K562 (cell line): ENCODE results near the gene ANKRD11. TPM values are rescaled to one million over a fixed set of nuclear protein-coding genes. Genes with fewer than 3 reads are reported as not detected.
A peak's percentile ranks its signal among the peaks of the same experiment; 100 is the strongest.

ENCODE experiments used
- C11orf30 ChIP-seq: fragments of 450-650 bp; IDR thresholded peaks from 2 replicates; pipeline ENCODE4 v1.6.1; 2016; ENCODE audit warnings: low read depth, mild to moderate bottlenecking
- MAFG ChIP-seq: fragments of 450-650 bp; conservative IDR thresholded peaks from 2 replicates; pipeline ENCODE4 v1.6.1; 2016; ENCODE audit warnings: missing genetic modification characterization, missing compliant biosample characterization
- RUNX1 ChIP-seq: sonication (generic); IDR thresholded peaks from 2 replicates; pipeline ENCODE4 v1.6.1; 2016; ENCODE audit warnings: antibody characterized with exemption, low read depth
- TCF3 ChIP-seq: sonication (generic); formaldehyde crosslinking; IDR thresholded peaks from 2 replicates; pipeline ENCODE4 v1.4.0; 2020; ENCODE audit warnings: mild to moderate bottlenecking, missing genetic modification reagents
- ZC3H4 ChIP-seq: sonication (generic); formaldehyde crosslinking; IDR thresholded peaks from 2 replicates; pipeline ENCODE4 v1.9.0; 2021; ENCODE audit warnings: missing genetic modification reagents, borderline replicate concordance
- polyA plus RNA-seq, 8 experiments: library from polyadenylated mRNA; depleted of rRNA in 4 of 8; stranded (reverse) in 5 of 8; unstranded in 3 of 8; fragments of >200 nt; fragmentation: Nextera tagmentation in 2 of 8; fragmentation: Illumina TruSeq in 1 of 8; extraction: Ambion mirVana in 2 of 8; extraction: Trizol in 1 of 8; gene quantifications; 2 replicates each; pipeline versions ENCODE4 v1.2.1 to v1.2.3, GENCODE V29; 2011 to 2014; ENCODE audit warnings: inconsistent platforms in 1 of 8, missing spikeins in 1 of 8
- total RNA-seq, 7 experiments: library from RNA; depleted of rRNA in 6 of 7; stranded (reverse); fragments of >200 nt in 6 of 7; fragmentation: Illumina TruSeq in 2 of 7; extraction: Trizol in 2 of 7; gene quantifications; 2 replicates each; pipeline versions ENCODE4 v1.2.1 to v1.2.3, GENCODE V29; 2011 to 2021; ENCODE audit warnings: low replicate concordance in 1 of 7
- TF ChIP-seq, protein P1 (sequence below): fragments of 450-650 bp; IDR thresholded peaks from 2 replicates; pipeline ENCODE4 v1.6.1; 2017; ENCODE audit warnings: antibody characterized with exemption
- TF ChIP-seq, protein P2 (sequence below): fragments of 450-650 bp; IDR thresholded peaks from 2 replicates; pipeline ENCODE4 v1.6.1; 2016; ENCODE audit warnings: mild to moderate bottlenecking, moderate library complexity
- TF ChIP-seq, protein P3 (sequence below): fragments of 450-650 bp; formaldehyde crosslinking; IDR thresholded peaks from 2 replicates; pipeline ENCODE4 v1.4.0; 2022; ENCODE audit warnings: missing genetic modification characterization
- TF ChIP-seq, protein P4 (sequence below), 2 experiments: IDR thresholded peaks in 1 of 2; conservative IDR thresholded peaks in 1 of 2; 2 replicates each; pipeline ENCODE4 v1.6.1; 2016; ENCODE audit warnings: low read depth in 2 of 2, mild to moderate bottlenecking in 1 of 2, missing compliant biosample characterization in 1 of 2, missing genetic modification characterization in 1 of 2, moderate library complexity in 1 of 2

Gene ANKRD11
- total and polyA plus RNA-seq, 9 of the 15 experiments (the other 6 are each of a cell fraction or from before 2014, with no cell fraction given): 4.7 to 126 (median 31.7) TPM

DNA sequence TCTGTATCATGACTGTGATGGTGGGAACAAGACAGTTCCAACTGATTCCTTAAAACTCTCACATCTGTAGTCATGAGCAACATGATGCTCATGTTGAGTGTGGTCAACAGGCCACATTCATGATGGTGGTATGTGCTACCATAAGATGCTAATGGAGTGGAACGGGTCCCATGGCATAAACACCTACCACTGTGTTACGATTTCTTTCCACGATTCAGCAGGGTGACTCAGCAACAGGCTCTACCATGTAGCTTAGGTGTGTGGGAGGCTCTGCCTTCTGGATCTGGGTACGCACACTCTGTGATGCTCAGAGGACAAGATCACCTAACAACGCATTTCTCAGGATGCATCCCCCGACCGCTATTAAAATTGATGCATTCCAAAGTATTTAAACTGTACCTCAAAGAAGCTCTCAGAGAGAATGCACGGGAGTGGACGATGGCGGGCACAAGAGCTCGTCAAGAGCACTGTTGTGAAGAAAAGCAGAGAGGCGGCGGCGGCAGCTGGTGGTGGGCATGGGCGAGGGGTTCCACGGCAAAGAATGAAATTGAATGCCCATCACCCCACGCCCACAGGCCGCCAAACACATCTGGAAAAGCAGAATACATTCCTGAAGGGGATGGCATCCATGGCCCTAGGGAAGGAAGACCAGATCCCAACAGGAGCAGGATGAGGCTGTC lies 139.5 kb downstream of the ANKRD11 start (continued):
- TF ChIP-seq, protein P1, sequence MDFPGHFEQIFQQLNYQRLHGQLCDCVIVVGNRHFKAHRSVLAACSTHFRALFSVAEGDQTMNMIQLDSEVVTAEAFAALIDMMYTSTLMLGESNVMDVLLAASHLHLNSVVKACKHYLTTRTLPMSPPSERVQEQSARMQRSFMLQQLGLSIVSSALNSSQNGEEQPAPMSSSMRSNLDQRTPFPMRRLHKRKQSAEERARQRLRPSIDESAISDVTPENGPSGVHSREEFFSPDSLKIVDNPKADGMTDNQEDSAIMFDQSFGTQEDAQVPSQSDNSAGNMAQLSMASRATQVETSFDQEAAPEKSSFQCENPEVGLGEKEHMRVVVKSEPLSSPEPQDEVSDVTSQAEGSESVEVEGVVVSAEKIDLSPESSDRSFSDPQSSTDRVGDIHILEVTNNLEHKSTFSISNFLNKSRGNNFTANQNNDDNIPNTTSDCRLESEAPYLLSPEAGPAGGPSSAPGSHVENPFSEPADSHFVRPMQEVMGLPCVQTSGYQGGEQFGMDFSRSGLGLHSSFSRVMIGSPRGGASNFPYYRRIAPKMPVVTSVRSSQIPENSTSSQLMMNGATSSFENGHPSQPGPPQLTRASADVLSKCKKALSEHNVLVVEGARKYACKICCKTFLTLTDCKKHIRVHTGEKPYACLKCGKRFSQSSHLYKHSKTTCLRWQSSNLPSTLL: no peak
- TF ChIP-seq ZC3H4 (CRISPR knock-in tag): no peak
- TF ChIP-seq RUNX1: no peak
- TF ChIP-seq MAFG: peak; percentile 41; the same call in 1 of the 2 replicates
- TF ChIP-seq, protein P2, sequence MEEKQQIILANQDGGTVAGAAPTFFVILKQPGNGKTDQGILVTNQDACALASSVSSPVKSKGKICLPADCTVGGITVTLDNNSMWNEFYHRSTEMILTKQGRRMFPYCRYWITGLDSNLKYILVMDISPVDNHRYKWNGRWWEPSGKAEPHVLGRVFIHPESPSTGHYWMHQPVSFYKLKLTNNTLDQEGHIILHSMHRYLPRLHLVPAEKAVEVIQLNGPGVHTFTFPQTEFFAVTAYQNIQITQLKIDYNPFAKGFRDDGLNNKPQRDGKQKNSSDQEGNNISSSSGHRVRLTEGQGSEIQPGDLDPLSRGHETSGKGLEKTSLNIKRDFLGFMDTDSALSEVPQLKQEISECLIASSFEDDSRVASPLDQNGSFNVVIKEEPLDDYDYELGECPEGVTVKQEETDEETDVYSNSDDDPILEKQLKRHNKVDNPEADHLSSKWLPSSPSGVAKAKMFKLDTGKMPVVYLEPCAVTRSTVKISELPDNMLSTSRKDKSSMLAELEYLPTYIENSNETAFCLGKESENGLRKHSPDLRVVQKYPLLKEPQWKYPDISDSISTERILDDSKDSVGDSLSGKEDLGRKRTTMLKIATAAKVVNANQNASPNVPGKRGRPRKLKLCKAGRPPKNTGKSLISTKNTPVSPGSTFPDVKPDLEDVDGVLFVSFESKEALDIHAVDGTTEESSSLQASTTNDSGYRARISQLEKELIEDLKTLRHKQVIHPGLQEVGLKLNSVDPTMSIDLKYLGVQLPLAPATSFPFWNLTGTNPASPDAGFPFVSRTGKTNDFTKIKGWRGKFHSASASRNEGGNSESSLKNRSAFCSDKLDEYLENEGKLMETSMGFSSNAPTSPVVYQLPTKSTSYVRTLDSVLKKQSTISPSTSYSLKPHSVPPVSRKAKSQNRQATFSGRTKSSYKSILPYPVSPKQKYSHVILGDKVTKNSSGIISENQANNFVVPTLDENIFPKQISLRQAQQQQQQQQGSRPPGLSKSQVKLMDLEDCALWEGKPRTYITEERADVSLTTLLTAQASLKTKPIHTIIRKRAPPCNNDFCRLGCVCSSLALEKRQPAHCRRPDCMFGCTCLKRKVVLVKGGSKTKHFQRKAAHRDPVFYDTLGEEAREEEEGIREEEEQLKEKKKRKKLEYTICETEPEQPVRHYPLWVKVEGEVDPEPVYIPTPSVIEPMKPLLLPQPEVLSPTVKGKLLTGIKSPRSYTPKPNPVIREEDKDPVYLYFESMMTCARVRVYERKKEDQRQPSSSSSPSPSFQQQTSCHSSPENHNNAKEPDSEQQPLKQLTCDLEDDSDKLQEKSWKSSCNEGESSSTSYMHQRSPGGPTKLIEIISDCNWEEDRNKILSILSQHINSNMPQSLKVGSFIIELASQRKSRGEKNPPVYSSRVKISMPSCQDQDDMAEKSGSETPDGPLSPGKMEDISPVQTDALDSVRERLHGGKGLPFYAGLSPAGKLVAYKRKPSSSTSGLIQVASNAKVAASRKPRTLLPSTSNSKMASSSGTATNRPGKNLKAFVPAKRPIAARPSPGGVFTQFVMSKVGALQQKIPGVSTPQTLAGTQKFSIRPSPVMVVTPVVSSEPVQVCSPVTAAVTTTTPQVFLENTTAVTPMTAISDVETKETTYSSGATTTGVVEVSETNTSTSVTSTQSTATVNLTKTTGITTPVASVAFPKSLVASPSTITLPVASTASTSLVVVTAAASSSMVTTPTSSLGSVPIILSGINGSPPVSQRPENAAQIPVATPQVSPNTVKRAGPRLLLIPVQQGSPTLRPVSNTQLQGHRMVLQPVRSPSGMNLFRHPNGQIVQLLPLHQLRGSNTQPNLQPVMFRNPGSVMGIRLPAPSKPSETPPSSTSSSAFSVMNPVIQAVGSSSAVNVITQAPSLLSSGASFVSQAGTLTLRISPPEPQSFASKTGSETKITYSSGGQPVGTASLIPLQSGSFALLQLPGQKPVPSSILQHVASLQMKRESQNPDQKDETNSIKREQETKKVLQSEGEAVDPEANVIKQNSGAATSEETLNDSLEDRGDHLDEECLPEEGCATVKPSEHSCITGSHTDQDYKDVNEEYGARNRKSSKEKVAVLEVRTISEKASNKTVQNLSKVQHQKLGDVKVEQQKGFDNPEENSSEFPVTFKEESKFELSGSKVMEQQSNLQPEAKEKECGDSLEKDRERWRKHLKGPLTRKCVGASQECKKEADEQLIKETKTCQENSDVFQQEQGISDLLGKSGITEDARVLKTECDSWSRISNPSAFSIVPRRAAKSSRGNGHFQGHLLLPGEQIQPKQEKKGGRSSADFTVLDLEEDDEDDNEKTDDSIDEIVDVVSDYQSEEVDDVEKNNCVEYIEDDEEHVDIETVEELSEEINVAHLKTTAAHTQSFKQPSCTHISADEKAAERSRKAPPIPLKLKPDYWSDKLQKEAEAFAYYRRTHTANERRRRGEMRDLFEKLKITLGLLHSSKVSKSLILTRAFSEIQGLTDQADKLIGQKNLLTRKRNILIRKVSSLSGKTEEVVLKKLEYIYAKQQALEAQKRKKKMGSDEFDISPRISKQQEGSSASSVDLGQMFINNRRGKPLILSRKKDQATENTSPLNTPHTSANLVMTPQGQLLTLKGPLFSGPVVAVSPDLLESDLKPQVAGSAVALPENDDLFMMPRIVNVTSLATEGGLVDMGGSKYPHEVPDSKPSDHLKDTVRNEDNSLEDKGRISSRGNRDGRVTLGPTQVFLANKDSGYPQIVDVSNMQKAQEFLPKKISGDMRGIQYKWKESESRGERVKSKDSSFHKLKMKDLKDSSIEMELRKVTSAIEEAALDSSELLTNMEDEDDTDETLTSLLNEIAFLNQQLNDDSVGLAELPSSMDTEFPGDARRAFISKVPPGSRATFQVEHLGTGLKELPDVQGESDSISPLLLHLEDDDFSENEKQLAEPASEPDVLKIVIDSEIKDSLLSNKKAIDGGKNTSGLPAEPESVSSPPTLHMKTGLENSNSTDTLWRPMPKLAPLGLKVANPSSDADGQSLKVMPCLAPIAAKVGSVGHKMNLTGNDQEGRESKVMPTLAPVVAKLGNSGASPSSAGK: no peak
- TF ChIP-seq, protein P3, sequence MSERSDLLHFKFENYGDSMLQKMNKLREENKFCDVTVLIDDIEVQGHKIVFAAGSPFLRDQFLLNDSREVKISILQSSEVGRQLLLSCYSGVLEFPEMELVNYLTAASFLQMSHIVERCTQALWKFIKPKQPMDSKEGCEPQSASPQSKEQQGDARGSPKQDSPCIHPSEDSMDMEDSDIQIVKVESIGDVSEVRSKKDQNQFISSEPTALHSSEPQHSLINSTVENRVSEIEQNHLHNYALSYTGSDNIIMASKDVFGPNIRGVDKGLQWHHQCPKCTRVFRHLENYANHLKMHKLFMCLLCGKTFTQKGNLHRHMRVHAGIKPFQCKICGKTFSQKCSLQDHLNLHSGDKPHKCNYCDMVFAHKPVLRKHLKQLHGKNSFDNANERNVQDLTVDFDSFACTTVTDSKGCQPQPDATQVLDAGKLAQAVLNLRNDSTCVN (CRISPR knock-in tag): no peak
- no peak for TF ChIP-seq TCF3 (CRISPR knock-in tag)
- TF ChIP-seq, protein P4, sequence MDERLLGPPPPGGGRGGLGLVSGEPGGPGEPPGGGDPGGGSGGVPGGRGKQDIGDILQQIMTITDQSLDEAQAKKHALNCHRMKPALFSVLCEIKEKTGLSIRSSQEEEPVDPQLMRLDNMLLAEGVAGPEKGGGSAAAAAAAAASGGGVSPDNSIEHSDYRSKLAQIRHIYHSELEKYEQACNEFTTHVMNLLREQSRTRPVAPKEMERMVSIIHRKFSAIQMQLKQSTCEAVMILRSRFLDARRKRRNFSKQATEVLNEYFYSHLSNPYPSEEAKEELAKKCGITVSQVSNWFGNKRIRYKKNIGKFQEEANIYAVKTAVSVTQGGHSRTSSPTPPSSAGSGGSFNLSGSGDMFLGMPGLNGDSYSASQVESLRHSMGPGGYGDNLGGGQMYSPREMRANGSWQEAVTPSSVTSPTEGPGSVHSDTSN (CRISPR knock-in tag; IDR thresholded peaks at IDR 0.05; ENCODE audit: low read depth): no peak
- TF ChIP-seq, protein P4 (tag; conservative IDR thresholded peaks at IDR 0.05; ENCODE audit: low read depth): no peak
- TF ChIP-seq C11orf30: peak; percentile 55
